T-helper 1 cell treated with Interleukin-12 subunit alpha and Interleukin-12 subunit beta and Interleukin-4 antibody, amounts not matched to agents 30 μg/mL and 1 μg/mL, for 36 hours (primary cell): ENCODE measurements around the gene BDH1.

Experiments used
- H3K27ac Mint-ChIP-seq: one replicate; pipeline ENCODE4 v1.8.0; 2021; ENCODE audit warnings: mild to moderate bottlenecking, mixed read lengths
- H3K27me3 Mint-ChIP-seq: one replicate; pipeline ENCODE4 v1.8.0; 2021; ENCODE audit warnings: low read depth, mixed read lengths
- H3K36me3 Mint-ChIP-seq: one replicate; pipeline ENCODE4 v1.8.0; 2021; ENCODE audit warnings: low read depth, mixed read lengths
- H3K4me1 Mint-ChIP-seq: one replicate; pipeline ENCODE4 v1.8.0; 2021; ENCODE audit warnings: low read depth, mixed read lengths
- H3K4me3 Mint-ChIP-seq: one replicate; pipeline ENCODE4 v1.8.0; 2021; ENCODE audit warnings: mild to moderate bottlenecking, moderate library complexity, mixed read lengths
- H3K9me3 Mint-ChIP-seq: one replicate; pipeline ENCODE4 v1.8.0; 2021; ENCODE audit warnings: mixed read lengths

The BDH1 gene

GRCh38 chr3:197547306-197548011 lies 8.3 kb downstream of the BDH1 start:
- Mint-ChIP-seq H3K27me3 (no peaks in the 10 kb centered on the region), H3K27ac (peak overlapping the region; percentile 52), H3K9me3 (no peaks in the 10 kb centered on the region), H3K4me3 (no peak overlapping the region), H3K4me1 (peaks cover 24% of the 10 kb centered on the region), H3K36me3 (peaks cover 18% of the 10 kb centered on the region)

- Mint-ChIP-seq H3K9me3 (no peaks in the 10 kb centered on the region), H3K27ac (no peak overlapping the region), H3K4me1 (peaks cover 15% of the 10 kb centered on the region), H3K27me3 (no peaks in the 10 kb centered on the region), H3K36me3 (peaks cover 13% of the 10 kb centered on the region), H3K4me3 (no peak overlapping the region)
These were observed 9.3 kb downstream of the BDH1 start for GRCh38 chr3:197546307-197547085.

GRCh38 chr3:197545571-197545970 lies 10.2 kb downstream of the BDH1 start:
- Mint-ChIP-seq H3K4me1 (peaks cover 10% of the 10 kb centered on the region), H3K4me3 (no peak overlapping the region)

GRCh38 chr3:197545101-197545500 lies 10.7 kb downstream of the BDH1 start:
- Mint-ChIP-seq H3K36me3 (peaks cover 10% of the 10 kb centered on the region), H3K27me3 (no peaks in the 10 kb centered on the region), H3K4me1 (peaks cover 10% of the 10 kb centered on the region), H3K4me3 (no peak overlapping the region), H3K27ac (no peak overlapping the region), H3K9me3 (no peaks in the 10 kb centered on the region)

More at GRCh38 chr3:197545571-197545970, 10.2 kb downstream of the BDH1 start:
- Mint-ChIP-seq H3K27ac (no peak overlapping the region), H3K27me3 (no peaks in the 10 kb centered on the region), H3K36me3 (peaks cover 10% of the 10 kb centered on the region), H3K9me3 (no peaks in the 10 kb centered on the region)

- no peak overlapping the region for H3K27ac Mint-ChIP-seq
These were observed 12.9 kb downstream of the BDH1 start for GRCh38 chr3:197542741-197543454.

GRCh38 chr3:197541756-197542539 lies 13.8 kb downstream of the BDH1 start:
- peaks cover 4% of the 10 kb centered on the region for H3K4me1 Mint-ChIP-seq
- no peaks in the 10 kb centered on the region for H3K9me3 Mint-ChIP-seq
- peaks cover 21% of the 10 kb centered on the region for H3K36me3 Mint-ChIP-seq
- H3K27me3 Mint-ChIP-seq: no peaks in the 10 kb centered on the region
- no peak overlapping the region for H3K4me3 Mint-ChIP-seq
- H3K27ac Mint-ChIP-seq: no peak overlapping the region

More at GRCh38 chr3:197542741-197543454, 12.9 kb downstream of the BDH1 start:
- Mint-ChIP-seq H3K27me3 (no peaks in the 10 kb centered on the region), H3K4me3 (no peak overlapping the region), H3K4me1 (peaks cover 12% of the 10 kb centered on the region), H3K36me3 (peaks cover 19% of the 10 kb centered on the region), H3K9me3 (no peaks in the 10 kb centered on the region)

- H3K9me3 Mint-ChIP-seq: no peaks in the 10 kb centered on the region
These were observed 14.8 kb downstream of the BDH1 start for GRCh38 chr3:197540961-197541377.

GRCh38 chr3:197539651-197540051 lies 16.1 kb downstream of the BDH1 start:
- Mint-ChIP-seq H3K27ac (peak overlapping the region; percentile 26), H3K9me3 (no peaks in the 10 kb centered on the region), H3K36me3 (peaks cover 22% of the 10 kb centered on the region), H3K4me1 (peaks cover 4% of the 10 kb centered on the region), H3K27me3 (no peaks in the 10 kb centered on the region), H3K4me3 (no peak overlapping the region)

More at GRCh38 chr3:197540961-197541377, 14.8 kb downstream of the BDH1 start:
- no peak overlapping the region for H3K4me3 Mint-ChIP-seq
- H3K36me3 Mint-ChIP-seq: peaks cover 24% of the 10 kb centered on the region
- H3K27me3 Mint-ChIP-seq: no peaks in the 10 kb centered on the region
- no peak overlapping the region for H3K27ac Mint-ChIP-seq
- peaks cover 4% of the 10 kb centered on the region for H3K4me1 Mint-ChIP-seq

- H3K9me3 Mint-ChIP-seq: no peaks in the 10 kb centered on the region
- no peak overlapping the region for H3K4me3 Mint-ChIP-seq
- no peak overlapping the region for H3K27ac Mint-ChIP-seq
- peaks cover 3% of the 10 kb centered on the region for H3K4me1 Mint-ChIP-seq
- H3K36me3 Mint-ChIP-seq: peaks cover 27% of the 10 kb centered on the region
- H3K27me3 Mint-ChIP-seq: no peaks in the 10 kb centered on the region
These were observed 21.6 kb downstream of the BDH1 start for GRCh38 chr3:197533927-197534725.

GRCh38 chr3:197533396-197533795 lies 22.4 kb downstream of the BDH1 start:
- H3K4me3 Mint-ChIP-seq: no peak overlapping the region
- H3K27ac Mint-ChIP-seq: no peak overlapping the region
- peaks cover 24% of the 10 kb centered on the region for H3K36me3 Mint-ChIP-seq
- no peaks in the 10 kb centered on the region for H3K27me3 Mint-ChIP-seq
- H3K9me3 Mint-ChIP-seq: no peaks in the 10 kb centered on the region
- peaks cover 3% of the 10 kb centered on the region for H3K4me1 Mint-ChIP-seq

GRCh38 chr3:197532388-197532787 lies 23.4 kb downstream of the BDH1 start:
- no peak overlapping the region for H3K4me3 Mint-ChIP-seq
- H3K36me3 Mint-ChIP-seq: peaks cover 30% of the 10 kb centered on the region
- no peak overlapping the region for H3K27ac Mint-ChIP-seq

GRCh38 chr3:197528190-197528589 lies 27.6 kb downstream of the BDH1 start:
- peaks cover 35% of the 10 kb centered on the region for H3K36me3 Mint-ChIP-seq
- H3K27me3 Mint-ChIP-seq: no peaks in the 10 kb centered on the region
- H3K27ac Mint-ChIP-seq: no peak overlapping the region
- peaks cover 3% of the 10 kb centered on the region for H3K4me1 Mint-ChIP-seq
- H3K9me3 Mint-ChIP-seq: no peaks in the 10 kb centered on the region
- no peak overlapping the region for H3K4me3 Mint-ChIP-seq

More at GRCh38 chr3:197532388-197532787, 23.4 kb downstream of the BDH1 start:
- Mint-ChIP-seq H3K9me3 (no peaks in the 10 kb centered on the region), H3K27me3 (no peaks in the 10 kb centered on the region), H3K4me1 (peaks cover 3% of the 10 kb centered on the region)

GRCh38 chr3:197527569-197527968 lies 28.2 kb downstream of the BDH1 start:
- no peak overlapping the region for H3K27ac Mint-ChIP-seq
- no peaks in the 10 kb centered on the region for H3K27me3 Mint-ChIP-seq
- H3K36me3 Mint-ChIP-seq: peaks cover 35% of the 10 kb centered on the region
- H3K4me1 Mint-ChIP-seq: peaks cover 3% of the 10 kb centered on the region
- H3K4me3 Mint-ChIP-seq: no peak overlapping the region
- H3K9me3 Mint-ChIP-seq: no peaks in the 10 kb centered on the region
